K562 (cell line): ENCODE data around the gene WNK2. TPM values are rescaled to one million over a fixed set of nuclear protein-coding genes. Genes with fewer than 3 reads are reported as not detected.
A peak's percentile ranks its signal among the peaks of the same experiment; 100 is the strongest.

Experiments used
- ATAC-seq: fragments of 200-7000 bp; cut with Tn5 transposase; 3 replicates; pipeline ENCODE4 v1.9.1; 2020; ENCODE audit warnings: moderate library complexity
- BruUV-seq: library from RNA; stranded (reverse); fragments of 400-500 nt; replicated peaks from 2 replicates; lab custom pipeline; 2021; lab: Mats Ljungman, UMichigan
- CTCF ChIA-PET: fragments of 300-600 bp; formaldehyde crosslinking; extraction: SDS; loops from one replicate; lab custom pipeline; 2021; ENCODE audit warnings: low intra/inter-chr PET ratio; lab: Yijun Ruan, JAX
- POLR2A ChIA-PET: fragments of 300-600, 350-650 bp; sonication (Branson Sonifier 250); formaldehyde crosslinking; extraction: SDS; loops from one replicate; lab custom pipeline; 2021; ENCODE audit warnings: antibody characterized with exemption, inconsistent platforms; lab: Yijun Ruan, JAX
- DNase-seq, 4 experiments: peaks; one replicate each; pipeline versions ENCODE4 v3.0.0 to v3.0.0-alpha.2; 2011 to 2018; ENCODE audit warnings: low spot score in 3 of 4, mixed read lengths in 3 of 4; ENCODE audit errors: extremely low read depth in 1 of 4
- FAIRE-seq: peaks from 2 replicates; lab custom pipeline; 2011; peaks lifted over from hg19 to GRCh38; lab: Jason Lieb, UNC
- H2AFZ ChIP-seq: 2 replicates; pipeline ENCODE4 v1.6.0; 2011; ENCODE audit warnings: low read depth, low read length, control low read depth, inconsistent platforms
- H3K27ac ChIP-seq: fragments of 200-600 bp; 3 replicates; pipeline ENCODE4 v1.8.0; 2011; ENCODE audit warnings: low read depth, mild to moderate bottlenecking, control low read depth, inconsistent platforms, low read length, moderate library complexity, mixed read lengths; ENCODE audit errors: extremely low read depth
- H3K27me3 ChIP-seq, 2 experiments: fragments of 300-600 bp in 1 of 2; 2 replicates in 1 of 2; 3 replicates in 1 of 2; pipeline versions ENCODE4 v1.6.0 to v1.8.0; 2011; ENCODE audit warnings: inconsistent platforms in 2 of 2, low read length in 2 of 2, mild to moderate bottlenecking in 1 of 2, mixed read lengths in 1 of 2, moderate library complexity in 1 of 2; ENCODE audit not compliant: control insufficient read depth in 2 of 2, insufficient read depth in 2 of 2
- H3K36me3 ChIP-seq: fragments of 300-600 bp; 3 replicates; pipeline ENCODE4 v1.8.0; 2011; ENCODE audit warnings: mild to moderate bottlenecking, low read length, inconsistent platforms; ENCODE audit not compliant: control insufficient read depth, insufficient read depth
- H3K4me1 ChIP-seq, 2 experiments: fragments of 200-600 bp in 1 of 2; replicated peaks in 1 of 2; 2 replicates in 1 of 2; 3 replicates in 1 of 2; pipeline versions ENCODE4 v1.5.1 to v1.8.0; 2011; ENCODE audit warnings: inconsistent platforms in 2 of 2, low read length in 2 of 2, mild to moderate bottlenecking in 1 of 2, mixed read lengths in 1 of 2, moderate library complexity in 1 of 2; ENCODE audit not compliant: control insufficient read depth in 2 of 2, insufficient read depth in 2 of 2
- H3K4me2 ChIP-seq: 2 replicates; pipeline ENCODE4 v1.6.1; 2011; ENCODE audit warnings: low read length, control low read depth, inconsistent platforms, mixed read lengths; ENCODE audit not compliant: insufficient read depth
- H3K4me3 ChIP-seq: fragments of 200-600 bp; sonication (generic), shearing (Covaris generic); 2 replicates; pipeline ENCODE4 v1.5.1; 2016; ENCODE audit warnings: control low read depth, inconsistent platforms
- H3K79me2 ChIP-seq: fragments of 200-600 bp; 3 replicates; pipeline ENCODE4 v1.8.0; 2011; ENCODE audit warnings: low read length, inconsistent platforms; ENCODE audit not compliant: control insufficient read depth, insufficient read depth
- H3K9ac ChIP-seq, 2 experiments: 2 replicates each; pipeline versions ENCODE4 v1.6.0 to v1.6.1; 2011; ENCODE audit warnings: low read depth in 2 of 2, low read length in 2 of 2, control low read depth in 1 of 2, inconsistent platforms in 1 of 2, mild to moderate bottlenecking in 1 of 2, mixed read lengths in 1 of 2; ENCODE audit not compliant: insufficient read depth in 1 of 2
- H3K9me1 ChIP-seq: one replicate; pipeline ENCODE4 v1.6.0; 2011; ENCODE audit warnings: inconsistent platforms, mild to moderate bottlenecking, low read length, moderate library complexity; ENCODE audit not compliant: control insufficient read depth, insufficient read depth
- H3K9me3 ChIP-seq: replicated peaks from 2 replicates; pipeline ENCODE4 v1.5.1; 2011; ENCODE audit warnings: low read depth, low read length, inconsistent platforms; ENCODE audit not compliant: control insufficient read depth, insufficient read depth
- H4K20me1 ChIP-seq: replicated peaks from 2 replicates; pipeline ENCODE4 v1.6.1; 2011; ENCODE audit warnings: low read length, inconsistent platforms, mixed read lengths; ENCODE audit not compliant: control insufficient read depth, insufficient read depth
- CBX8 ChIP-seq: fragments of 200-600 bp; sonication (generic); IDR thresholded peaks from 2 replicates; pipeline ENCODE4 v1.6.1; 2012; ENCODE audit warnings: borderline replicate concordance, mixed run types, low read depth, mild to moderate bottlenecking, moderate library complexity, mixed read lengths, low read length, control low read depth, inconsistent platforms; ENCODE audit not compliant: poor library complexity, severe bottlenecking; ENCODE audit errors: extremely low read depth
- DPF2 ChIP-seq: fragments of 450-650 bp; IDR thresholded peaks from 2 replicates; pipeline ENCODE4 v1.6.1; 2016
- E2F5 ChIP-seq: sonication (generic); formaldehyde crosslinking; IDR thresholded peaks from 2 replicates; pipeline ENCODE4 v1.8.0; 2022; ENCODE audit warnings: mild to moderate bottlenecking, missing genetic modification reagents
- ELF2 ChIP-seq: fragments of 250-450 bp; sonication (Bioruptor Pico); IDR thresholded peaks from 2 replicates; pipeline ENCODE4 v1.5.0; 2021; ENCODE audit warnings: mild to moderate bottlenecking
- HDAC2 ChIP-seq: fragments of 450-650 bp; IDR thresholded peaks from 2 replicates; pipeline ENCODE4 v1.6.1; 2016; ENCODE audit warnings: mild to moderate bottlenecking
- HSF4 ChIP-seq: fragments of 250-450 bp; sonication (Bioruptor Pico); IDR thresholded peaks from 2 replicates; pipeline ENCODE4 v2.1.2; 2022; ENCODE audit warnings: mild to moderate bottlenecking, moderate library complexity, borderline replicate concordance
- MEF2D ChIP-seq: conservative IDR thresholded peaks from 2 replicates; pipeline ENCODE4 v1.6.1; 2016; ENCODE audit warnings: low read depth, missing genetic modification characterization, missing compliant biosample characterization
- SIX5 ChIP-seq, 2 experiments: IDR thresholded peaks; 2 replicates each; pipeline ENCODE4 v1.6.1; 2011; ENCODE audit warnings: low read length in 2 of 2, borderline replicate concordance in 1 of 2, low read depth in 1 of 2, mild to moderate bottlenecking in 1 of 2, moderate library complexity in 1 of 2; ENCODE audit not compliant: insufficient read depth in 1 of 2
- SMARCB1 ChIP-seq: IDR thresholded peaks from 2 replicates; pipeline ENCODE4 v1.6.1; 2011; ENCODE audit warnings: improper control_type of control experiment, low read depth; ENCODE audit not compliant: insufficient read length
- TCF7L2 ChIP-seq: fragments of 150-350 bp; IDR thresholded peaks from 2 replicates; pipeline ENCODE4 v1.6.1; 2016; ENCODE audit warnings: low read depth, mild to moderate bottlenecking, low read length, moderate library complexity
- USF2 ChIP-seq: sonication (generic); formaldehyde crosslinking; IDR thresholded peaks from 2 replicates; pipeline ENCODE4 v1.5.0; 2020; ENCODE audit warnings: missing genetic modification reagents
- YY1 ChIP-seq, 3 experiments: IDR thresholded peaks; 2 replicates each; pipeline ENCODE4 v1.6.1; 2011; ENCODE audit warnings: low read length in 2 of 3, mild to moderate bottlenecking in 2 of 3, moderate library complexity in 2 of 3, borderline replicate concordance in 1 of 3, control low read depth in 1 of 3, low read depth in 1 of 3; ENCODE audit not compliant: insufficient read depth in 3 of 3, insufficient replicate concordance in 2 of 3, control insufficient read depth in 1 of 3, insufficient read length in 1 of 3; ENCODE audit errors: extremely low read depth in 1 of 3
- ZBTB2 ChIP-seq: fragments of 450-650 bp; IDR thresholded peaks from 2 replicates; pipeline ENCODE4 v1.6.1; 2016; ENCODE audit warnings: antibody characterized with exemption
- ZNF384 ChIP-seq: IDR thresholded peaks from 2 replicates; pipeline ENCODE4 v1.6.1; 2012; ENCODE audit warnings: low read depth, low read length, improper control_type of control experiment
- ZNF436 ChIP-seq: fragments of 250-450, 450-650 bp; sonication (Bioruptor Pico); formaldehyde crosslinking; IDR thresholded peaks from 2 replicates; pipeline ENCODE4 v1.7.0; 2020; ENCODE audit warnings: mild to moderate bottlenecking
- ZNF445 ChIP-seq: fragments of 250-450 bp; sonication (Bioruptor Pico); IDR thresholded peaks from 2 replicates; pipeline ENCODE4 v1.4.0; 2020; ENCODE audit warnings: low read depth, mild to moderate bottlenecking, moderate library complexity
- WGBS: fragments of 100-300 bp; shearing (Covaris generic); methylation state at CpG from one replicate; pipeline ENCODE4 v1.1.6; 2016; ENCODE audit warnings: low coverage, mixed read lengths; ENCODE audit not compliant: insufficient coverage; ENCODE audit errors: missing lambda C conversion rate; 5-methylcytosine and 5-hydroxymethylcytosine counted together
- in situ Hi-C: fragments of 300-500 bp; cut with MboI; formaldehyde crosslinking; loops from 4 replicates; pipeline ENCODE4 v1.15.0; 2018; ENCODE audit warnings: inconsistent platforms, mixed read lengths
- intact Hi-C: fragments of 100-400 bp; cut with micrococcal nuclease; formaldehyde crosslinking; loops from 2 replicates; pipeline ENCODE4 v1.14.2; 2022
- polyA plus RNA-seq, 8 experiments: library from polyadenylated mRNA; depleted of rRNA in 4 of 8; stranded (reverse) in 5 of 8; unstranded in 3 of 8; fragments of >200 nt; fragmentation: Nextera tagmentation in 2 of 8; fragmentation: Illumina TruSeq in 1 of 8; extraction: Ambion mirVana in 2 of 8; extraction: Trizol in 1 of 8; gene quantifications; 2 replicates each; pipeline versions ENCODE4 v1.2.1 to v1.2.3, GENCODE V29; 2011 to 2014; ENCODE audit warnings: inconsistent platforms in 1 of 8, missing spikeins in 1 of 8
- total RNA-seq, 7 experiments: library from RNA; depleted of rRNA in 6 of 7; stranded (reverse); fragments of >200 nt in 6 of 7; fragmentation: Illumina TruSeq in 2 of 7; extraction: Trizol in 2 of 7; gene quantifications; 2 replicates each; pipeline versions ENCODE4 v1.2.1 to v1.2.3, GENCODE V29; 2011 to 2021; ENCODE audit warnings: low replicate concordance in 1 of 7
- TF ChIP-seq, protein P1 (sequence below): sonication (generic); formaldehyde crosslinking; IDR thresholded peaks from 2 replicates; pipeline ENCODE4 v1.8.0; 2022; ENCODE audit warnings: mild to moderate bottlenecking, missing genetic modification reagents

Gene WNK2
- total and polyA plus RNA-seq, 9 of the 15 experiments (the other 6 are each of a cell fraction or from before 2014, with no cell fraction given) = 0.36 to 3.3 (median 0.64) TPM; not detected in 2

DNA sequence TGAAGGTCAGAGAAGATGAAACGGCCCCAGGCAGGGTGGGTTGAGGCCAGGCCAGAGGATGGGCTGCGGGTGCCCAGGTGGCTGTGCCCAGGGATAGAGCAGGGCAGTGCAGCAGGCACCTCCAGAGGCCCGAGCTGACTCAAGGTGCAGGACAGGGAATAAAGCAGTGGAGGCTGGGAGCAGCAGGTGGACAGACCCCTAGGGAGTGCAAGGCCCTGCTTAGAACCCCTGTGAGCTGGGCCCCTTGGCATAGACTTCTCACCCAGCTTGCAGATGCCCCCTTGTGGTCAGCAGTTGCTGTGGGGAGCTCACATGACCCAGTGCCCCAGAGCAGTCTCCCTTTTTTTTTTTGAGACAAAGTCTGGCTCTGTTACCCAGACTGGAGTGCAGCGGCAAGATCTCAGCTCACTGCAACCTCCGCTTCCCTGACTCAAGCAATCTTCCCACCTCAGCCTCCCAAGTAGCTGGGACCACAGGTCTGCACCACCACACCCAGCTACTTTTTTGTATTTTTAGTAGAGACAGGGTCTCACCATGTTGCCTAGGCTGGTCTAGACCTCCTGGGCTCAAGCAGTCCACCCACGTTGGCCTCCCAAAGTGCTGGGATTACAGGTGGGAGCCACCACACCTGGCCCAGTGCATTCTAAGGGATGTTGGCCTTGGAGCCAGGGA is 118.8 kb downstream of the WNK2 start:
- 11% methylated on average over 5 of the region's 6 CpGs for WGBS
- BruUV-seq = no TSS peak
- in situ Hi-C loops (loop anchor here (5.0 to 25.0 kb wide), 3 partner anchors 140 to 290 kb away; no protein-coding TSS in a partner anchor), intact Hi-C loops (loop anchor here (1.0 kb wide), 1 partner anchor 142 kb away; no protein-coding TSS in a partner anchor)
- Histone ChIP-seq H3K9me3 (no peaks in the 10 kb centered on the region), H3K27ac (no peak overlapping the region), H4K20me1 (peaks cover 13% of the 10 kb centered on the region), H3K79me2 (no peaks in the 10 kb centered on the region), H3K9me1 (peaks cover 2% of the 10 kb centered on the region), H2AFZ (no peak overlapping the region), H3K27me3 (peaks cover 42 to 88% of the 10 kb centered on the region in 2 experiments), H3K4me2 (no peak overlapping the region), H3K9ac (no peak overlapping the region), H3K4me1 (peaks cover 0 to 24% of the 10 kb centered on the region in 2 experiments; a peak in 1 of 5 replicates), H3K36me3 (no peaks in the 10 kb centered on the region), H3K4me3 (no peak overlapping the region)
- FAIRE-seq (no peak), ATAC-seq (peak; percentile 73), DNase-seq (peak; percentile 43 to 55 (median 54))
- ChIA-PET POLR2A (interaction anchor here (0.5 to 0.6 kb wide), 2 partner anchors 12 to 73 kb away, joined by 3 read pairs; no protein-coding TSS in a partner anchor), CTCF (interaction anchor here (0.8 to 1.0 kb wide), 2 partner anchors 142 to 194 kb away, joined by 3 to 5 read pairs; no protein-coding TSS in a partner anchor)
- TF ChIP-seq E2F5 (CRISPR knock-in tag) (no peak), SIX5 (IDR thresholded peaks at IDR 0.05; ENCODE audit: borderline replicate concordance in 1 of 2, insufficient read depth in 1 of 2, low read depth in 1 of 2, low read length in 2 of 2) (no peak), ZNF436 (CRISPR knock-in tag) (no peak), USF2 (CRISPR knock-in tag) (peak; percentile 29; the same call in 1 of the 2 replicates), HSF4 (CRISPR knock-in tag) (no peak), CBX8 (no peak), YY1 (IDR thresholded peaks at IDR 0.05; ENCODE audit: borderline replicate concordance in 1 of 3, control insufficient read depth in 1 of 3, extremely low read depth in 1 of 3, insufficient read depth in 3 of 3, insufficient read length in 1 of 3, insufficient replicate concordance in 2 of 3, low read depth in 1 of 3, low read length in 2 of 3) (no peak), ZBTB2 (no peak), SMARCB1 (no peak), HDAC2 (no peak), ELF2 (no peak), TCF7L2 (no peak), ZNF384 (peak; percentile 74), MEF2D (no peak), ZNF445 (CRISPR knock-in tag) (no peak), DPF2 (no peak)
- TF ChIP-seq, protein P1, sequence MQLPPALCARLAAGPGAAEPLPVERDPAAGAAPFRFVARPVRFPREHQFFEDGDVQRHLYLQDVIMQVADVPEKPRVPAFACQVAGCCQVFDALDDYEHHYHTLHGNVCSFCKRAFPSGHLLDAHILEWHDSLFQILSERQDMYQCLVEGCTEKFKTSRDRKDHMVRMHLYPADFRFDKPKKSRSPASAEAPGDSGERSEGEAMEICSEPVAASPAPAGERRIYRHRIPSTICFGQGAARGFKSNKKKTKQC = no peak
